GM15510 (cell line): ENCODE measurements around the gene APLP2.
A peak's percentile ranks its signal among the peaks of the same experiment; 100 is the strongest.

Source experiments
- POLR2A ChIP-seq: IDR thresholded peaks from 3 replicates; pipeline ENCODE4 v1.6.1; 2011; ENCODE audit warnings: borderline replicate concordance; ENCODE audit not compliant: insufficient read length; ENCODE audit errors: extremely low read depth

Gene APLP2

DNA sequence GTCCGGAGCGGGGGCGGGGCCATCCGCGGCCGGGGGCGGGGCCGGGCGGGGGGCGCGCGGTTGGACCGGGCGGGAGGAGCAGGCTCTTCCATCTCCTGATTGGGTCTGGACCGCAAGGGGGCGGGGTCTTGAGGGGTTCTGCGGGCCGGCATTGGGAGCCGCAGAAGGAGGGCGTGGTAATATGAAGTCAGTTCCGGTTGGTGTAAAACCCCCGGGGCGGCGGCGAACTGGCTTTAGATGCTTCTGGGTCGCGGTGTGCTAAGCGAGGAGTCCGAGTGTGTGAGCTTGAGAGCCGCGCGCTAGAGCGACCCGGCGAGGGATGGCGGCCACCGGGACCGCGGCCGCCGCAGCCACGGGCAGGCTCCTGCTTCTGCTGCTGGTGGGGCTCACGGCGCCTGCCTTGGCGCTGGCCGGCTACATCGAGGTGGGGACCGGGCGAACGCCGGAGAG, at the start of gene APLP2:
TSS of gene APLP2 (plus strand) at position 236 of the 450 bp plus-strand sequence. CDS start at position 320, 84 bp downstream.
- peak; percentile 87 for TF ChIP-seq POLR2A

DNA sequence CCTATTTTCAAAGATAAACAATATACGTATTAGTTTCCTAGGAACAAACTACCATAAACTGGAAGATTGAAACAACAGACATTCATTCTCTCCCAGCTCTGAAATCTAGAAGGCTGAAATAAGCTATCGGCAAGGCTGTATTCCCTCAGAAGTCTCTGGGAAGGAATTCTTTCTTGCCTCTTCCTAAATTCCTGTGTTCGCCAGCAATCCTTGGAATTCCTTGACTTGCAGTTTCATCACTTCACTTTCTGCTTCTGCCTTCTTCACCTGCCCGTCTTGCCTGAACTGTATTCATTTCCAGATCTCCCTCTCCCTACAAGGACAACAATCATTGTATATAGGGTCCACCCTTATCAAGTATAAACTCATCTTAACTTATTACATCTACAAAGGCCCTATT, 49.4 kb upstream of the APLP2 start:
- TF ChIP-seq POLR2A = no peak

DNA sequence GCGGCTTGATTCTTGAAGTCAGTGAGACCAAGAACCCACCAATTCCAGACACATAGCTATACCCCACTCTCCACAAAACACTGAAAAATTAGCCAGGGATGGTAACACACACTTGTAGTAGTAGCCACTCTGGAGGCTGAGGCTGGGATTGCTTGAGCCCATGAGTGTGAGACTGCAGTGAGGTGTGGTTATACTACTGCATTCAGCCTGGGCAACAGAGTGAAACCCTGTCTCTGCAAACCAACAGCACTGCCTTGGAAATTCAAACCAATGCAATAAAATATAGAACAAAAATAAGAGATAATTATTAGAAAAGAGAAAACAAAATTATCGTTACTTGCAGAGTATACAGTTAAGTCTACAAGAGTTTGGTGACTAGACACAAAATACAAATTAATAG, 46.9 kb upstream of the APLP2 start:
- TF ChIP-seq POLR2A = no peak

DNA sequence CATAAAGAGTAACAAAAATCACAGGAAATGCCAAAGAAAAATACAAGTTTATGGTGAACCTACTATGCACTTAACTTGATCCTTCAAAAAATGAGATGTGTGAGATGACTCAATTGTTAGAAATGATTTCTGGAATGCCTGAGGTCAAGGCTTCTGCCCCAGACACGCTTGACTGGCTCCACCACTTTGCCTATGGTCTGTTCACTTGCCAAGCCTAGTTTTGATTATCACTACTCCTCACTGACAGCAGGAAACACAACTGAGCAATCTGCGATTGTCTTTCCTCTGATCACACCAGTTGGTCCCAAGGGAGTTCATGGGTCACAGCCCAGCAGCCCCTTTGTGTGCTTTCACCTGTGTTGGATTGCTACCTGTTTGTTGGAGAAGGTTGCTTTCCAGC, 46.5 kb upstream of the APLP2 start:
- no peak for TF ChIP-seq POLR2A

DNA sequence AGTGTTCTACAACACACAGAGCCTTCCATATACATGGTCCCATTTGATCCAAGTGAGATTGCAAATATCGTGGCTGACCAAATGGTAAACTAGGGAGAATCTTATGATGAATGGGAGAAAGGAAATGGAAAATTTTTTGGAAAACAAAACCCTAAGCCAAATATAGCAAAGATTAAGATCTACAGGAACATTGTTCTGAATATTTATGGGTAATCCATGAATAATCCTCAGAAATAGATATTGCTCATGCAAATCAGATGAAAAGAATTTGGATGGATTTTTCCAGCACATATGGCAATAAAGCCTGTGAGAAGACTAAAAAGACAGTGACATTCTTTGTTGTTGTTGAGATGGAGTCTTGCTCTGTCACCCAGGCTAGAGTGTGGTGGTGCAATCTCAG, 45.3 kb upstream of the APLP2 start:
- TF ChIP-seq POLR2A = no peak

DNA sequence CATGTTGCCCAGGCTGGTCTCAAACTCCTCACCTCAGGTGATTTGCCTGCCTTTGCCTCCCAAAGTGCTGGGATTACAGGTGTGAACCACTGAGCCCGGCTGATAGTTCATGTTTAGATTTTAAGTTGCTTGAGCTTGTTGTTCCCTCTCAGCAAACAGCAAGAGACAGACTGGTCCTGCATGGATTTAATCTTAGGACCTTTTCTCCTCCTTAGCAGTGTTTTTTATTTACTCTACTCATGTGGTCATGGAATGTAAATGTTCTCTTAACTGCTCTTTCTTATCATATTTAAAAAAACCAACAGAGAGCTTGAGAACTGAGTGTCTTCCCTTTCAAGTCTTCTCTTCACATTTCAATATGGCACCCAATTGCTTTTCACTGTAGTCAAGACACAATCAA, 44.3 kb upstream of the APLP2 start:
- no peak for TF ChIP-seq POLR2A

DNA sequence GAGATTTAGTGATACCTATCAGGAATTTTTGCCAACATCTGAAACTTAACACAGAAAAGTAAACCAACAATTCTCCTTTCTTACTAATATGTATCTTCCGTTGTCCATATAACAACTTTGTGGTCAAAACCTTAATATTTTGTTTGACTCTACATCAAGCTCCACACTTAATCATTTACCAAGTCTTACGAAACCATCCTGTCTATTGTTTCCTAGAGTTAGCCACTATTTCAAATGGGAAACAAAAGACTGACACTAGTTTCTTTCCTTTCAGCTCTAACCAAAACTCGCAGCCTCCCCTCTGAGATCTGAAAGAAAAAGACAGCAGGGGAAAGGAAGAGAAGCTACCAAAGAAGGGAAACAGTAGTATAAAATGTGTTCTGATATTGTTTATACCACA, 40.6 kb upstream of the APLP2 start:
- TF ChIP-seq POLR2A = no peak

DNA sequence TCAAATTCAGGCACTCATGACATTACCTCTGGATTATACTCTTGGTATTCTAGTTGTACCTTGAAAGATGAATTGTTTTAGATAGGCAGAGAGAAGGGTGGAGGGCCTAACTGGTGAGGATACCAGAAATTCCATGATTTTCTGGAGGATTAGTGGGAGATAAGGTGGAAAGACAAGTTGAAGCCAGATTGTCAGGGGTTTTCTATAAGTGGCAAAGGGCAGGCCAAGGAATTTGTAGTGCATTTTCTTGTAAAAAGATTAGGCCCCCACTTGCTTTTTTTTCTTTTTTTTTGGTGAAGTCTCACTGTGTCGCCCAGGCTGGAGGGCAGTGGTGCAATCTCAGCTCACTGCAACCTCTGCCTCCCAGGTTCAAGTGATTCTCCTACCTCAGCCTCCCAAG, 38.6 kb upstream of the APLP2 start:
- TF ChIP-seq POLR2A = no peak

DNA sequence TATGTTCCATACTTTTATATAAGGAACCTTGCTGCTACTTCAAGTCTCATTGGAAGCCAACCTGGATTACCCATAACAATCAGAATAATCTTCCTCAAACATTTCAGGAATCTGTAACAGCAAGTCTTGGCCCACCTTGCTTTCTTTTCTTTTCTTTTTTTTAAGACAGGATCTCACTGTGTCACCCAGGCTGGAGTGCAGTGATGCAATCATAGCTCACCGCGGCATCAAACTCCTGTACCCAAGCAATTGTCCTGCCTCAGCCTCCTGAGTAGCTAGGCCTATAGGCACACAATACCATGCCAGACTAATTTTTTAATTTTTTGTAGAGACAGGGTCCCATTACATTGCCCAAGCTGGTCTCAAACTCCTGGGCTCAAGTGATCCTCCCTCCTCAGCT, 37.7 kb upstream of the APLP2 start:
- TF ChIP-seq POLR2A = no peak

DNA sequence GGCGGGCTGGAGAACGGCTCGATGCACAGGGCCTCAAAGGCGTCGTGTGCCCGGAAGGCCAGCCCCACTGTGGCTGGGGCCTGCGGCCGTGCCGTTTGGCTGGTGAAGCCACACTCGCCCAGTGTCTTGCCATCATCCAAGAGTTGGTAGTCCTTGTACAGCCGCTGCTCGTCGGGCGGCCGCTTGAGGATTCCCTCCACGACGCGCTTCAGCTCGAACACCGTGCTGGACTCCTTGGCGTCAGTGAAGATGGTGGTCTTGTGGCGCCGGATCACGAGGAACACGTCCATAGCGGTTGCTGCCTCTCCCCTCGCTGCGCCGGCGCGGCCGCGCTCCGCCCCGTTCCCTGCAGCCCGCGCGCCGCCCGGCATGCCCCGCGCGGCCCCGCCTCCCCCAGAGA, 36.8 kb upstream of the APLP2 start:
- no peak for TF ChIP-seq POLR2A

DNA sequence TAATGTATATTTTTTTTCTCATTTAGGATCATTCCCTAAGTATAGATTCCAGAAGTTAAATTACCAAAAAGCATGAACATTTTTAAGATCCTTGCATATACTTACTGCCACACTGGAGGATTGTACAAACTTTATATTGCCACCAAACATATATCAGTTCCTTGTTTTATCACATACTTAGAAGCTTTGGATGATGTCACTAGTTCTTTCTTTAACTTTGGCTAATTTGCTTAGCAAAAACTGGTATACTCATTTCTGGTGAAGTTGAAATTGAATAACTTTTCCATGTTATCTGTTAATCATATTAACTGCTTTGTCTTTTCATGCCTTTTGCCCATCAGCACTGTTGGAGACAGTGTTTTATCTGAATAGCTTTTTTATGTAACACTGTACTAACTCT, 35.5 kb upstream of the APLP2 start:
- TF ChIP-seq POLR2A = no peak

DNA sequence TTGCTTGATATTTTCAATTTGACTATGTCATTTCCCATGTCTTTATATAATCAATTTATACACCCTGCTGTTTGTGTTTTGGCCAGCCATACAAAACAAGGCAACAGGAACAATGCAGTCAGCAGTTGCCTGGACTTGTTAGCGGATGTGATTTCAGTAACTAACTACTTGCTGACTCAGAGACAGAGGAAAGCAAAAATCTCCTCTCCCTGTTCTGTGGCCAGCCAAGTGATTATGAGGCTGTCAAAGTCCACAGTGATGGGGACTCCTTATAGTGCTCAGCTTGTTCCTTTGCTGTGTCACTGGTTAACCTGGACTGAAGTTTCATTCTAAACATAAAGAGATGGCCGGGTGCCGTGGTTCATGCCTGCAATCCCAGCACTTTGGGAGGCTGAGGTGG, 32.6 kb upstream of the APLP2 start:
- no peak for TF ChIP-seq POLR2A

DNA sequence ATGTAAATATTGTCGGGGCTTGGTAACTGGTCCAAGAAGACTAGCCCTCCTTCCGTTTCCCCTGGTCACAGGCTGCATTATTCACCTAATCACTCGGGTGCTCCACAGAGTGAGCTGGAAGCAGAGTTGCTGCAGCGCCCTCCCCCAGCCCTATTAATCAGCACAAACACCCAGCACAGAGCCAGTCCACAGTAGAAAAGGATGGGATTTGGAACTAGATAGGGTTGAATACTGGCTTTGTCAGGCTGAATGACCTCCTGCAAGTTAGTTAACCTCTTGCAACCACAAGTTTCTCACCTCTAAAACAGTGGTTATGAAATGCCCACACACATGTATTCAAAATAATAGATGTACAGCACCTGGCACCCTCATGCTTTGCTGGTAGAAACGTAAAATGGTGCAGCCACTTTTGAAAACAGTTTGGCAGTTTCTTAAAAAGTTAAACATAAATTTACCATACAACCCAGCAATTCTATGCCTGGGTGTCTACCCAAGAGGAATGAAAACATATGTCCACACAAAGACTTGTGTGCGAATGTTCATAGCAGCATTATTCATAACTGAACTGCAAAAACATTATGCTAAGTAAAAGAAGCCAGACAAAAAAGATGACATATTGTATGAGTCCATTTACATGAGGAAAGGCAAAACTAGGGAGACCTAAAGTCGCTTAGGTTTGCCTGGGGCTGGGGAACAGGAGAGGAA, 31.7 kb upstream of the APLP2 start:
- TF ChIP-seq POLR2A = no peak

DNA sequence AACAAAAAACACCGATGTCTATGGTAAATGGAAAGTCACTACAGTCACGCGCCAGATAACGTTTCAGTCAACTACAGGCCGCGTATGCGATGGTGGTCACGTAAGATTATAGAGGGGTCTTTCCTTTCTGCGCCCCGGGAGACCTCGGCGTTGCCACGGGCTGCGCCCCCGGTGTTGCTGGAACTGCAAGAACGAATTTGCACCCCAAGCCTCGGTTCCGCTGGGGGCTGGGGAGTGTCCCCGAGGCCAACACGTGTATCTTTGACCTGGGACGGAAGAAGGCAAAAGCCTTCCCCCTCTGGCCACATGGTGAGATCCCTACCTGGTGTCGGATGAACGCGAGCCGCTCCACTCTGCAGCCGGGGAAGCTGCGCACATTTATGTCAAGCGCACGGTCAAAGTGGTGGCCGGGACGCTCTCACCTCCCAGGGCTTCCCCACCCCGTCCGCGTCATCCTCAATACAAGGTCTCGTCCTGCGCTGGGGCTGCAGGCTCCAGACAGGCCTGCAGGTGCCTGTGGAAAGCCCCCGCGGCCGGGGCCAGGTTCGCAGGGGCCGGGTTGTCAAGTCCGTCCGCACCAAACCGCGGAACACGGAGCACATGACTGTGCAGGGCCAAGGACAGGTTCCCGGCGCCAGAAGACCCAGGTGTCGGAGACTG, 29.3 kb upstream of the APLP2 start:
- TF ChIP-seq POLR2A = no peak

DNA sequence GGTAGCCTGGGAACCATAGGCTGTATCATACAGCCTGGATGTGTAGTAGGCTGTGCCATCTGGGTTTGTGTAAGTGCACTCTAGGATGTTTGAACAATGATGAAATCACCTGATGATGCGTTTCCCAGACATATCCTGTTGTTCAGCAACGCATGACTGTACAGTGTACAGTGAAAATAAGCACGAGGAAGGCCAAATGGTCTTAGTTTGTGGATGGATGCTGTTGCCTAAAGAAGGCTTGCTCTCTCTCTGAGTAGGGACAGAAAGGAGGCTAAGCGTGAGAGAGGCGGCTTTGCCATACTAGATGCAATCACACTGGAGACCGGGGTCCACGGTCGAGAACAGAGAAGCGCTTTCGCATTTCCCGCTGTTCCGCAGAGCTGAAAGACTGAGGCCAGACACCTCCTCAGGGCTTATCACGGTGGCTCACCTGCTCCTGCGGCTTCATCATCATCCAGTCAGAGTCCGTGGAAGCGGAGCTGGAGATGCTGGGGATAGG, 27.6 kb upstream of the APLP2 start:
- TF ChIP-seq POLR2A = no peak

DNA sequence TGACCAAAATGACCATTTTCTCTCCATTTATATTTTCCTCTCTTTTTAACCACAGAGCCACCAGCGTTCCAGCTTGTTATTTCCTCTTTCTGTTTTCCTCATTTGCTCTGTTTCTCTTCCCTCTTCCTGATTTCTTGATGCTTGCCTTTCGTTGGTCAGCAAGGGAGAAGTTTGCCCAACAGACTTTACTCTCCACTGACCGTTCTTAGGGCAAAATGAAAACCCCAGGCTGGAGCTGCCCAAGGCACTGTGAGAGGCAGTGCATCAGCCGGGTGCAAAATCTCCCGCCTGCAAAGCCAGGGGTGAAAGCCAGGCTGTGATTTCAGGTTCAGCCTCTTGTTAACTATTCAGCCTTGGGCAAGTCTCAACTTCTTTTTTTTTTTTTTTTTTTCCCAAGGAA, 26.1 kb upstream of the APLP2 start:
- no peak for TF ChIP-seq POLR2A

DNA sequence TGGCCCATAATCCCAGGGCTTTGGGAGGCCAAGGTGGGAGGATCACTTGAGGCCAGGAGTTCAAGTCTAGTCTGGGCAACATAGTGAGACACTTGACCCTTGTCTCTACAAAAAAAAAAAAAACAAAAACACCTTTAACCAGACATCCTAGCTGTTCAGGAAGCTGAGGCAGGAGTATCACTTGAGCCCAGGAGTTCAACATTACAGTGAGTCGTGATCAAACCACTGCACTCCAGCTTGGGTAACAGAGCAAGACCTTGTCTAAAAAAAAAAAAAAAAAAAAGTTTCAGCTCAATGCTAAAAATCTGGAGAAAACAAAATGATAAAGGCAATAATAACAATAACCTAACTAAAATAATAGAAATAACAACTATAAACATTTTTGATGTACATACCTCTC, 22.6 kb upstream of the APLP2 start:
- no peak for TF ChIP-seq POLR2A

DNA sequence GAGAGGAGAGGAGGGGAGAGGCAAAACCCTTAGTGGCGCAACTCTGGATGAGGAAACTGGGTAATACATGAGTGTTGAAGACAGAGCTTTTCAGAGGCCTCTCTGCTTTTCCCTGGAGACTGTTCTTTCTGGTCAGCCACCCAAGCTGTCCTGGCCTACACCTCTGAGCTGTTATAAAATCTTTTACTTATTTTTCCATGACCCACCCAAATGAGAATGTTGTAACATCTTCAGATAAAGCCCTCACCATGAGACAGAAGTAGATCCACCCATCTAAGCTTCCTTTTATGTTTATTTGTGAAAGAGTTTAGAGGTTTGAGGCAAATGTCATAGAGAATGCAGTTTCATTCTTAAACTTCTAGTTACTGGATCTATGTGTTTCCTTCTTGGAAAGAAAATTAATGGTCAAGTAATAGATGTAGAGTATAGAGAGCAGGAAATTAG, 20.3 kb upstream of the APLP2 start:
- TF ChIP-seq POLR2A = no peak
